ENCODE results near the gene PATJ.
"Not testable (repeated sequence)": the region's sequence is repeated elsewhere in the genome, so short reads cannot be mapped to it uniquely, and the experiment has no call there.

The PATJ gene

GRCh38 chr1:61844006-61844405 is 101.7 kb downstream of the PATJ start:
- DNase-seq (ENCODE audit: low read depth), result no peak
- no peak overlapping the region for H3K4me3 ChIP-seq (ENCODE audit: low read depth, low read length)
- TF ChIP-seq CTCF (IDR thresholded peaks at IDR 0.05; ENCODE audit: low read depth, low read length, missing control alignments), result no peak

GRCh38 chr1:61844664-61845063 is 102.4 kb downstream of the PATJ start:
- H3K4me3 ChIP-seq (ENCODE audit: low read depth, low read length); DNase-seq (ENCODE audit: low read depth): not testable (repeated sequence)

- no peak for DNase-seq (ENCODE audit: low read depth)
- TF ChIP-seq CTCF (IDR thresholded peaks at IDR 0.05; ENCODE audit: low read depth, low read length, missing control alignments), result no peak
- no peak overlapping the region for H3K4me3 ChIP-seq (ENCODE audit: low read depth, low read length)
Measured at GRCh38 chr1:61851235-61851634, 109.0 kb downstream of the PATJ start.

- H3K4me3 ChIP-seq (ENCODE audit: low read depth, low read length), result no peak overlapping the region
- peak; percentile 62 for TF ChIP-seq CTCF (IDR thresholded peaks at IDR 0.05; ENCODE audit: low read depth, low read length, missing control alignments)
- DNase-seq (ENCODE audit: low read depth), result peak; percentile 21
Measured at GRCh38 chr1:61851849-61852669, 109.8 kb downstream of the PATJ start.

GRCh38 chr1:61852670-61853015 is 110.4 kb downstream of the PATJ start:
- no peak overlapping the region for H3K4me3 ChIP-seq (ENCODE audit: low read depth, low read length)
- no peak for DNase-seq (ENCODE audit: low read depth)
- TF ChIP-seq CTCF (IDR thresholded peaks at IDR 0.05; ENCODE audit: low read depth, low read length, missing control alignments), result no peak

GRCh38 chr1:61853583-61853982 is 111.3 kb downstream of the PATJ start:
- no peak for TF ChIP-seq CTCF (IDR thresholded peaks at IDR 0.05; ENCODE audit: low read depth, low read length, missing control alignments)
- H3K4me3 ChIP-seq (ENCODE audit: low read depth, low read length), result no peak overlapping the region
- no peak for DNase-seq (ENCODE audit: low read depth)

GRCh38 chr1:61864489-61864888 is 122.2 kb downstream of the PATJ start:
- DNase-seq (ENCODE audit: low read depth), result no peak
- no peak overlapping the region for H3K4me3 ChIP-seq (ENCODE audit: low read depth, low read length)
- TF ChIP-seq CTCF (IDR thresholded peaks at IDR 0.05; ENCODE audit: low read depth, low read length, missing control alignments), result no peak
